LoVo (cell line): ENCODE measurements around the gene NODAL.

Experiments
- DNase-seq: peaks from one replicate; pipeline ENCODE4 v3.0.0-alpha.2; 2016; ENCODE audit warnings: low spot score

NODAL gene

DNA sequence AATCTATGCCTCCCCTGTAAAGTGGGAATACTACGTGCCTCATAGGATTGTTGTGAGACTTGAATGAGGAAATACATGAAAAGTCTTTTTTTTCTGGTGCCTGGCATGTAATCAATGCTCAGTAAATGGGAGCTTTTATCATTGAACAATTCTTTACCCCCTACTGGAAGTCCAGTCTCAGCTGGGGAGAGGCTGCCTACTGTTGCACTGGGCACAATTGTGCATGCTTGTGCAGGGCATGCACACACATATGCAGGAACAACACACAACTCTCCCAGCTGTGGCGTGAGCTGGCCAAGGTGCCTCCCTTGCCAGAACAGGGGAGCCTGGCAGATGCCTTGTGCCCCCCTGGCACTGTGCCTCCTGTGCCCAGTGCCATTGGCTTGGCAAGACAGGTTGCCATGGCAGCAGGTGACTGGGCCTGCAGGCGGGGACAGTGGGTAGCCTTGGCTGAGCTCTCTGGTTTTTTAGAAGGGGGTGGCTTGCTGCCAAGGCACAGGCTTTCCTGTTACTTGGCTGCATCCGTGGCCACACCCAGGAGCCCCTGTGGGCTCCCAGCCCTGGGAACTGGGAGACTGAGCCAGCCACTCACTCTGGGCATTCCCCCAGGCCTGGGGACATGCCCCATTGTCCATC is 21.0 kb upstream of the NODAL start:
- DNase-seq: peak; percentile 62

DNA sequence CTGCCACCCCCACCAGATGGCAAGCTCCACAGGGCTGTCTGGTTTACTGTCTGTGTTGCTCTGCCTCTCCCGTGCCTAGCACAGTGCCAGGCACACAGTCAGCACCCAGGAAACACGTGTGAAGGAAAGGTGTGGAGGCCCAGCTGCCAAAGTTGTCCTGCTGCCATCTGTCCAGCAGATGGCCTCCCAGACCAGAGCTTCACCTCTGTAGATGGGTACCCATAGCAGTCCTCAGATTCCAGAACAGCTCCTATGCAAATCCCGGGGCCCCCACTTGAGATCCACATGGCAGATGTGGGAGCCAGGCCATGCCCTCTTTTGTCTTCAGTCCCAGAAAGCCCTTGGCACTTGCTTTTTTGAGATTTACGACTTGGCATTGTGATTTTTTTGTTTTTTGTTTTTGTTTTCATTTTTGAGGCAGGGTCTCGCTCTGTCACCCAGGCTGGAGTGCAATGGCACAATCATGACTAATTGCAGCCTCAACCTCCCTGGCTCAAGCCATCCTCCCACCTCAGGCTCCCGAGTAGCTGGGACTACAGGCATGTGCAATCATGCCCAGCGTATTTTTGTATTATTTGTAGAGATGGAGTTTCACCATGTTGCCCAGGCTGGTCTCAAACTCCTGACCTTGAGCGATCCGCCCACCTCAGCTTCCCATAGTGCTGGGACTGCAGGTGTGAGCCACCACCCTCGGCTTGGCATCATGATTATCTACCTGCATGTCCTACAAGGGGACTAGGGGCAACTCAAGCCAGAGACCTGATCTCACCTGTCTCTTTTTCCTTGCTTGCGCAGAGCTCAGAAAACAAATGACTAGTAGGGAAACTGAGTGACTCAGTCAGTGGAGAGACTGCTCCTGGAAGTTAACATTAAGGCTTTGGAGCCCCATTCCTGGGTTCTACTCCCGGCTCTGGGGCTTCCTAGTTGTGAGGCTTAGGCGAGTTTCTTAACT is 20.2 kb upstream of the NODAL start:
- DNase-seq: peak; percentile 61

GRCh38 chr10:70459774-70460490 is 18.5 kb upstream of the NODAL start:
- no peak for DNase-seq

DNA sequence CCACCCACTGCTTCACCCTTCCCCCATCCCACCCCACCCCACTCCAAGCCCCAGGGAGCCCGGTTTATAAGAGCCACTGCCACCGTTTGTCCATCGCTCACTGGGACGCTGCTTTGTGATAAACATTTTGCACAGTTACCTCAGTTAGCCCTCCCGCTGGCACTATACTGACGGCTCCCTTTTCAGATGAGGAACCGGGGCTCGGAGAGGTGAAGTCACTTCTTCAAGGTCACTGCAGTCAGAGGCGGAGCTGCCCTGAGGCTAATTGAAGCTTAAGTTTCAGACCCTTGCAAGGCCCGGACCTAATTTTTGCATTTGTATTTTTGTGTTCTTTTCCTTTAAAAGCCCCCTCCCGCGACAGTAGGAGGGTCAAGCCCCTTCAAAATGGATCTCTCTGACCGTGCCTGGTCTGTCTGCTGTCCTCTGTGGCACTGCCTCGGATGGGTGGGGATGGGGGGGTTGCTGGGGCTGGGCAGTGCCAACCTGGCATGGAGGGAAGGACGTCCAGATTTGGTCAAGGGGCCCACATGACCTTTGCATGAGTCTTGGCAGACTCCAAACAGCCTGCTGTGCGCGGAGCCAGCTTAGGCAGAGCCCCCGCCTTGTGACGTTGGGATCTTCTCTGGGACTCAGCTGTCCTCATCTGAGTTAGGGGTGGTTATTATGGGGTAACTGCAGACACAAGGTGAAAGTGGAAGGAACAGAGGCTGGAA is 17.7 kb upstream of the NODAL start:
- no peak for DNase-seq

- DNase-seq: no peak
Measured at GRCh38 chr10:70458329-70459060, 17.0 kb upstream of the NODAL start.

DNA sequence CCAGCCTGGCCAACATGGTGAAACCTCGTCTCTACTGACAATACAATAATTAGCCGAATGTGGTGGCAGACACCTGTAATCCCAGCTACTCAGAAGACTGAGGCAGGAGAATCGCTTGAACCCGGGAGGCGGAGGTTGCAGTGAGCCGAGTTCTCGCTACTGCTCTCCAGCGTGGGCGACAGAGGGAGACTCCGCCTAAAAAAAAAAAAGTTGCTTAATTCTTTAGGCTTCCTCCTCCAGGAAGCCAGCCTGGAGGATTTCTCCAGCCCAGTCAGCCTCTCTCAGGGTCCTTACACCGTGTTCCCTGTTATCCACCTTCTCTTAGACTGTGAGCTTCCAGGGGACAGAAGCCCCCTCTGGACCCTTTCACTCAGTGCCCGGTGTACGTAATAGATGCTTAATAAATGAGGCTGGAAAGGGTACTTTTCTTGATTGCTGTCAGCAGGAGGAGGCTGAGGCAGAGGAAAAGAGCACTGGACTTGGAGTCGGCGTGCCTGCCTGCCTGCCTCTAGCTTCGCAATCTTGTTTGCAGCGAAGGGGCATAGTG is 16.4 kb upstream of the NODAL start:
- DNase-seq: no peak

DNA sequence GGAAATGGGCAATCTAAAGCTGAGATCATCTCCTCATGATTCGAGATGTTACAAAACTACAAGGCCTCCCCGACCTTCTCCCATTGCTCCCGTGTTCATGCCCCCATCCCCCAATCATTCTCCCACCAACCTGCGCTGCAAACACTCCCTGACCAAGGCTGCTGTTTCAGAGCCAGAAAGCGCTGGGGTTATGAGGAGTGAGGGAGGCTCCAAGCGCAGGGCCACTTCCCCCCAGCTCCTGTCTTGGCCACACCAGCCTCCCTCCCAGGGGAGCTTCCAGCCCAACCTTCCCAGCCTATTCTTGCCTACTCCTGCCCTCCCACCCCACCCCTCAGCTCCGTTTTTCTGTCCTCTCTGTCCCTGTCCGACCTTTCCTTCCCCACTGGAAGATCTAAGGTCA is 14.7 kb upstream of the NODAL start:
- DNase-seq: no peak

DNA sequence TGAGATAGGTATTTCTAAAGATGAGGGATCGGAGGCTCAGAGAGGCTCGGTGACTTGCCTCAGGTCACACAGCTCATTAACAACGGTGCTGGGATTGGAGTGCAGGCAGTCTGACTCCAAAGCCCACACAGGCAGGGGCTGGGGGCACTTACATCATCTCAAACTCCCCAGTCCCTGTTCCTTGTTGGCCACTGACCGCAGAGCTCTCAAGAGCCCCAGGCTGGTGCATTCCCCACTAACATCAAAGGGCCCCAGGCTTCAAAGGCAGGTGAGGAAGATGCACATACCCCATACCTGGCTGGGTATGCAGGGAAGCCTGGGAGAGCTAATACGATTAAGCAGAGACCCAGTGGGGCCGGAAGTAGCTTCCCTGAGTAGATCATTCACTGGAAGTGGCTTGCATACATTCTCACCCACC is 13.7 kb upstream of the NODAL start:
- DNase-seq: no peak

DNA sequence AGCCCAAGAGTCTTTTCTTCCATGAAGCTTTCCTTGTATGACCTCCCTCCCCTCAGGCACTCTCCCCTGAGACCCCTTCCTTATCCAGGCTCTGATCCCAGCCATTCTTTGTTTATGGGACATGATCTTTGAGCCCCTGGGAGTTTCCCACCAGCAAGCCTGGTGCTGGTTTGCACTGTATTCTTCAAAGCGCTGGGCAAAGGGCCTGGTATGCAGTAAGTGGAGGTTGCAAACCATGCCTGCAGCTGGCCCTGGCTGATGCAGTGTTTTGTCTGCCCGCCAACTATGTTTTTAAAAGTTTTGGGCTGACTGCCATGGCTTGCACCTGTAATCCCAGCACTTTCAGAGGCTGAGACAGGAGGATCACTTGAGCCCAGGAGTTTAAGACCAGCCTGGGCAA is 6.8 kb upstream of the NODAL start:
- no peak for DNase-seq

- no peak for DNase-seq
Measured at GRCh38 chr10:70445718-70446657, 4.5 kb upstream of the NODAL start.

DNA sequence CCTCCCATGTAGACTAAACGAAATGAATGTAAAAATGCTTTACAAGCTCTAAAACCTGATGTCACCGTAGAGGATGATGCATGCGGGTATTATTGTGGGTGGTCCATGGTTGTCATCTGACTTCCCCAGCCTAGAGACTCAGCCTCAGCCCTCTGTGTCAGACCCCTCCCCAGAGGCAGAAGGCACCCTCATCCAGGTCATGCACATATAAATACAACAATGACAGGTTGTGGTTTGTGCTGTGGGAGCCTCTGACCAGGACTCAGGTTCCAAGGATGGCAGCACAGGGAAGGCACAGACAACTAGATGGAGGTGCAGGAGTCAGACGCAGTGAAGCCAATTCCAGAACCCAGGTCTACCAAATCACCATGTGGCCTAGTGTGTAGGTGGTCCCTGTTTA is 3.3 kb upstream of the NODAL start:
- DNase-seq: no peak

GRCh38 chr10:70442332-70442988 is 979 bp upstream of the NODAL start:
- no peak for DNase-seq

DNA sequence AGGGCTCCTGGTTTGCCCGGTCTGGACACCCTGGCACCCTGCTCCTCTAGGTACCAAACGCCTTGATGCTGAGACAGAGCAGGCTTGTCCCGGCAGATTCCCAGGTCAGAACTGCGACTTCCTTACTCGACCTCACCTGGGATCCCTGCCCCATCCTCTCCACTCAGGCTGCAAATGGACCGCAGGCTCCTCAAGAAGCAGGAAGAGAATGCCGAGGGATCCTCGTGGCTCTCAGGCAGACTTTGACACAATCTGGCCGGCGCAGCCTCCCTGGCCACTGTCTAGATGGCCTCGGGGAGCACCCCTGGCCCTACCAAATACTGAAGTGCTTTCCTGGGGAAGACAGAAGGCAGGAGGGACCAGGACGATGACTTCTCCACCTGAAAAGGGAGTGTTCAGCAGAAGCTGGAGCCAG is 421 bp upstream of the NODAL start:
- no peak for DNase-seq

- DNase-seq: no peak
Measured at GRCh38 chr10:70440296-70441160, 953 bp downstream of the NODAL start.

DNA sequence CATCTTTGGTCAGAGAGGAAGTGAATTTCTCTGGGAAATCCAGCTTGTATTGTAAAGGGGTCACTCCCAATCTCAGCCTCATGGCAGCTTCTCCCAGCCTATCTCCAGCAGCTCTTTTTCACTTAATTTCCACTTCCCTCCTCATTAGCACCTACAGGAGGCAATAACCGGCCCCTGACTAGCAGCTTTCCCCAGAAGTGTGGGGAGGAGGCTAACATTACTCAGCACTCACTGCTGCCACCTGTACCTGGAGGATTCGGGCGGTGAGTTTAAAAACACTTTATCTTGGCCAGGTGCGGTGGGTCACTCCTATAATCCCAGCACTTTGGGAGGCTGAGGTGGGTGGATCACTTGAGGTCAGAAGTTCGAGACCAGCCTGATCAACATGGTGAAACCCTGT is 3.8 kb downstream of the NODAL start:
- no peak for DNase-seq

DNA sequence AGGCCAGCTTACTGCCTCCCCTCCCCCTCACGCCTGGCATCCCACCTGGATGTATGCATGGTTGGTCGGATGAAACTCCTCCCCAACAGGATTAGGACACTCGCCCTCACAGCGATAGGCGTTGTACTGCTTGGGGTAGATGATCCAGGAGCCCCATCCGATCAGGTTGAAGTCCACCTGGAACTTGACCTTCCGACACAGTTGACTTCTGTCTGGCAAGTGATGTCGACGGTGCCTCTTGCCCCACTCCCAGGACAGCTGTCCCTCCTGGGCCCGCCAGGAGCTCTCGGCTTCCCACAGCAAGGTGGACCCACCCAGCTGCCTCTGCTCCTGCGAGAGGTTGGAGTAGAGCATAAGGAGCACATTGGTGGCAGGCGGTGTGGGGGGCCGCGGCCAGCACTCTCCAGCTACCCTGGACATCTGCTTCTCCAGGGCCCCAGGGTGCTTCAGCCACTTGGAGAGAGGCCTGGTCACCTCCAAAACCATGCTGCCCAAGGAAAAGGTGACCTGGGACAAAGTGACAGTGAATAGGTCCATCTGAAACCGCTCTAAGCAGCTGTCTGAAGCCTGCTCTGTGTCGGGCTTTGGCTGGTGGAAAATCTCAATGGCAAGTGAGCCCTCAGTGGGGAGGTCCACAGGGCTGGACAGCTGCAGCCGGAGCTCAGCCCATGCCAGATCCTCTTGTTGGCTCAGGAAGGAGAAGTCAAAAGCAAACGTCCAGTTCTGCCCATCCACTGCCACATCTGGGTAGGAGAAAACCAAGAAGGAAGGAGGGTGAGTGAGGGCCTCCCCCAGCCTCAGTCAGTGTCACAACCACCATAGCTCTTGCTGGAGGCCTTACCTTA is 6.0 kb downstream of the NODAL start:
- DNase-seq: no peak

DNA sequence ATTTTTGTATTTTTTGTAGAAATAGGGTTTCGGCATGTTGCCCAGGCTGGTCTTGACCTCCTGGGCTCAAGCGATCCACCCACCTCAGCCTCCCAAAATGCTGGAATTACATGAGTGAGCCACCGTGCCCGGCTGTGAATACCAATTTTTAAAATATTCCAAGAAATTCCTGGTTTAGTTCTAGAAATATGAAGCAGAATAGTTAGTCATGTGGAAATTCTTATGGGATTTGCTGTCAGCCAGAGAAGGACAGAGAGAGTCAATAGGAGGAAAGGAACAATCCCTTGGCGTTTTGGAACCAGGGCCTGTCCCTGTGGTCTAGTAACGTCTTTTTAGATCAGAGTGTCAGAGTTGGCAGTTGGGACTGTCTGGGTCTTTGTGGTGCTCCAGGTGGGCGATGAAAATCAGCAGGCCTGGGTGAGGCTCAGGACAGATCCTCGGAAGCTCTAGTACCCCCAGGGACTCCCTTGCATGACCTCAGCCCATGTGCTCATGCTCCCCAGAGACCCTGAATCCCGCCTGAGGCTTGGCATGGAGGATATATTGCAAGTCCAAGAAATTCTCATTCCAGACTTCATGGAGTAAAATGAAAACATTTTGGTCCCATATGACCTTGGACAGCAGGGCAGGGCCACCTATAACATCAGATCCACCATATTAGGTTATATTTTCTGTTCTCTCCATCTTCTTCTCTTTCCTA is 7.8 kb downstream of the NODAL start:
- DNase-seq: no peak
